Measurements from ENCODE around the gene SMAD7. TPM values are rescaled to one million over a fixed set of nuclear protein-coding genes. Genes with fewer than 3 reads are reported as not detected.

Gene SMAD7
- total RNA-seq, 2 donors from 2014 or later, result 23.3 to 44.5 TPM

DNA sequence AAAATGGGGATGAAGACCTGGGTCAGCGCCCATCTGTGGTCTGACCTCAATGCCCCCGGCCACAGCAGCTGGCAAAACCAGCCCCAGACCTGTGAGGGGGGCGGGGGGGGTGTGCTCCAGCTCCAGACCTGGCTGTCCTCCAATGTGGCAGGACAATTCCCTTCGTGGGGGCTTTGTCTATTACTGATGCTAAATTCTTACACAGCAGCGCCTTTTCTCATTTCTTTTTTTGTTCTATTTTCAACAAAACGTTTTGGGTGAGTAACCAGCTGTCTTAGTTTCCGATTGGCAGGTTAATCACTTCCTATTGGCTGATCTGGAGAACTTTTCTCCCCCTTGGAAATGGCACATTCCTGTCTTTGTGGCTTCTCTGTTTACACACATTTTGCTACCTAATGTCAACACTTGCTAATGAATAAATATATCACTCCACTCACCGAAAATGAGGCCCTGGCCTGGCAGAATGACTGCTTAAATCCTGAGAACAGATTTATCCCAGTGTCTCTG, 4.4 kb downstream of the SMAD7 start:
- peak in 3 of 4 donors; percentile 36 to 60 (median 52) for DNase-seq
- H3K36me3 ChIP-seq (replicated peaks in 1 of 2; ENCODE audit: insufficient read depth in 1 of 2, low read depth in 2 of 2), result no peaks in the 10 kb centered on the region
- no peaks in the 10 kb centered on the region for H3K27me3 ChIP-seq
- no peak overlapping the region for H3K4me3 ChIP-seq
- intact Hi-C loops (cut with DNase I), result loop anchor here (5.0 kb wide), 1 partner anchor 169 kb away; no protein-coding TSS in a partner anchor
- H3K9me3 ChIP-seq, result no peaks in the 10 kb centered on the region
- ATAC-seq, result no peak
- WGBS, 2 donors, result 31 to 34% methylated on average over 8 of the region's 8 CpGs
- peak overlapping the region; percentile 52 to 99 (median 88) for H3K27ac ChIP-seq
- peaks cover 69% of the 10 kb centered on the region for H3K4me1 ChIP-seq
- TF ChIP-seq CTCF (IDR thresholded peaks at IDR 0.05) (no peak), POLR2A (IDR thresholded peaks at IDR 0.05) (no peak)

GRCh38 chr18:48945953-48946217, 4.9 kb downstream of the SMAD7 start:
- DNase-seq (no peak), ATAC-seq (no peak)
- TF ChIP-seq CTCF (IDR thresholded peaks at IDR 0.05), result no peak
- no peak for TF ChIP-seq POLR2A (IDR thresholded peaks at IDR 0.05)
- no peak overlapping the region for H3K4me3 ChIP-seq
- H3K36me3 ChIP-seq (replicated peaks in 1 of 2; ENCODE audit: insufficient read depth in 1 of 2, low read depth in 2 of 2), result no peaks in the 10 kb centered on the region
- H3K9me3 ChIP-seq, result no peaks in the 10 kb centered on the region
- intact Hi-C loops (cut with DNase I), result loop anchor here (5.0 kb wide), 1 partner anchor 169 kb away; no protein-coding TSS in a partner anchor
- peak overlapping the region; percentile 52 to 99 (median 88) for H3K27ac ChIP-seq
- H3K4me1 ChIP-seq, result peaks cover 74% of the 10 kb centered on the region
- H3K27me3 ChIP-seq, result no peaks in the 10 kb centered on the region

DNA sequence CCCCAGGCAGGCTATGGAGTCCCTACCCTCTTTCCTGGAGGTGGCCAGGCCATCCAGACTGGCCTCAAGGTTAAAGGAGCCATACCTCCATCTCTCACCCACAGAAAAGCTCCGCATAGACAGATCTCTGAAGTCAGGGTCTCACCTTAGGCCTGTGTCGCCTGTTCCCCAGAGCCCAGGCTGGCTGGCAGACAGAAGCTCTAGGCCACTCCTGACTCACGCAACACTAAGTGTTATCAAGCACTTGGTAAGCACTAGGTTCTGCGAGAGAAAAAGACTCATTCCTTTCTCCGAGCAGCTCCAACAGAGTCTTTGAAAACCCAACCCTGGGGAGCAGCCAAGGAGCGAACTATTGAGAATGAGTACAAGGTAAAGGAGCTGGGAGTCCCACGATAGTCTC, 6.1 kb downstream of the SMAD7 start:
- TF ChIP-seq CTCF (IDR thresholded peaks at IDR 0.05) (no peak), POLR2A (IDR thresholded peaks at IDR 0.05) (no peak)
- H3K27ac ChIP-seq, result peak overlapping the region; percentile 19 to 94 (median 74)
- H3K36me3 ChIP-seq (replicated peaks in 1 of 2; ENCODE audit: insufficient read depth in 1 of 2, low read depth in 2 of 2), result no peaks in the 10 kb centered on the region
- no peaks in the 10 kb centered on the region for H3K27me3 ChIP-seq
- DNase-seq (no peak), ATAC-seq (no peak)
- no peak overlapping the region for H3K4me3 ChIP-seq
- intact Hi-C loops (cut with DNase I), result loop anchor here (5.0 kb wide), 1 partner anchor 167 kb away; no protein-coding TSS in a partner anchor
- 89 to 90% methylated on average over 7 of the region's 7 CpGs for WGBS, 2 donors
- H3K4me1 ChIP-seq, result peaks cover 87% of the 10 kb centered on the region
- H3K9me3 ChIP-seq, result no peaks in the 10 kb centered on the region

- Histone ChIP-seq H3K27me3 (no peaks in the 10 kb centered on the region), H3K36me3 (replicated peaks in 1 of 2; ENCODE audit: insufficient read depth in 1 of 2, low read depth in 2 of 2) (no peaks in the 10 kb centered on the region), H3K4me1 (peaks cover 90% of the 10 kb centered on the region), H3K9me3 (no peaks in the 10 kb centered on the region), H3K27ac (peak overlapping the region; percentile 60 to 94 (median 74)), H3K4me3 (no peak overlapping the region)
- TF ChIP-seq POLR2A (IDR thresholded peaks at IDR 0.05) (no peak), CTCF (IDR thresholded peaks at IDR 0.05) (no peak)
- 77 to 78% methylated on average over 8 of the region's 8 CpGs for whole genome bisulfite sequencing, 2 donors
- no peak for DNase-seq
- ATAC-seq, result no peak
- intact Hi-C loops (cut with DNase I), result no loop called here
Observed at GRCh38 chr18:48943736-48944527, 6.8 kb downstream of the SMAD7 start.

GRCh38 chr18:48943333-48943732, 7.4 kb downstream of the SMAD7 start:
- ATAC-seq (no peak), DNase-seq (no peak)
- H3K27me3 ChIP-seq, result no peaks in the 10 kb centered on the region
- no peaks in the 10 kb centered on the region for H3K36me3 ChIP-seq (replicated peaks in 1 of 2; ENCODE audit: insufficient read depth in 1 of 2, low read depth in 2 of 2)
- peak overlapping the region; percentile 60 to 78 (median 68) for H3K27ac ChIP-seq
- intact Hi-C loops (cut with DNase I), result no loop called here
- TF ChIP-seq POLR2A (IDR thresholded peaks at IDR 0.05) (no peak), CTCF (IDR thresholded peaks at IDR 0.05) (no peak)
- 64 to 84% methylated on average over 2 to 7 of the region's 7 CpGs for WGBS, 2 donors
- peaks cover 95% of the 10 kb centered on the region for H3K4me1 ChIP-seq
- no peak overlapping the region for H3K4me3 ChIP-seq
- H3K9me3 ChIP-seq, result no peaks in the 10 kb centered on the region

Data from body of pancreas (tissue), 4 donors.